ENCODE measurements around the gene FAF1.
"Not testable (repeated sequence)": the region's sequence is repeated elsewhere in the genome, so short reads cannot be mapped to it uniquely, and the experiment has no call there.

FAF1 gene

GRCh38 chr1:50923564-50923963, 36.5 kb downstream of the FAF1 start:
- DNase-seq (ENCODE audit: low read depth), result no peak
- H3K4me3 ChIP-seq (ENCODE audit: low read length), result no peak overlapping the region
- no peak for TF ChIP-seq CTCF (conservative IDR thresholded peaks at IDR 0.05; ENCODE audit: low read length)

GRCh38 chr1:50921029-50921428, 39.0 kb downstream of the FAF1 start:
- TF ChIP-seq CTCF (conservative IDR thresholded peaks at IDR 0.05; ENCODE audit: low read length), result no peak
- H3K4me3 ChIP-seq (ENCODE audit: low read length), result no peak overlapping the region
- no peak for DNase-seq (ENCODE audit: low read depth)

GRCh38 chr1:50920409-50920808, 39.7 kb downstream of the FAF1 start:
- H3K4me3 ChIP-seq (ENCODE audit: low read length), result no peak overlapping the region
- no peak for TF ChIP-seq CTCF (conservative IDR thresholded peaks at IDR 0.05; ENCODE audit: low read length)
- DNase-seq (ENCODE audit: low read depth), result no peak

- no peak overlapping the region for H3K4me3 ChIP-seq (ENCODE audit: low read length)
- no peak for DNase-seq (ENCODE audit: low read depth)
- no peak for TF ChIP-seq CTCF (conservative IDR thresholded peaks at IDR 0.05; ENCODE audit: low read length)
Measured at GRCh38 chr1:50917138-50918137, 42.6 kb downstream of the FAF1 start.

- TF ChIP-seq CTCF (conservative IDR thresholded peaks at IDR 0.05; ENCODE audit: low read length), result no peak
- no peak for DNase-seq (ENCODE audit: low read depth)
- H3K4me3 ChIP-seq (ENCODE audit: low read length), result no peak overlapping the region
Measured at GRCh38 chr1:50915621-50916020, 44.4 kb downstream of the FAF1 start.

GRCh38 chr1:50913954-50914353, 46.1 kb downstream of the FAF1 start:
- no peak for DNase-seq (ENCODE audit: low read depth)
- TF ChIP-seq CTCF (conservative IDR thresholded peaks at IDR 0.05; ENCODE audit: low read length), result no peak

GRCh38 chr1:50910356-50910755, 49.7 kb downstream of the FAF1 start:
- DNase-seq (ENCODE audit: low read depth); H3K4me3 ChIP-seq (ENCODE audit: low read length): not testable (repeated sequence)

More at GRCh38 chr1:50913954-50914353, 46.1 kb downstream of the FAF1 start:
- no peak overlapping the region for H3K4me3 ChIP-seq (ENCODE audit: low read length)

GRCh38 chr1:50907610-50908009, 52.5 kb downstream of the FAF1 start:
- H3K4me3 ChIP-seq (ENCODE audit: low read length); DNase-seq (ENCODE audit: low read depth): not testable (repeated sequence)

- not testable (repeated sequence) for H3K4me3 ChIP-seq (ENCODE audit: low read length)
Measured at GRCh38 chr1:50906050-50906449, 54.0 kb downstream of the FAF1 start.

More at GRCh38 chr1:50906050-50906449, 54.0 kb downstream of the FAF1 start:
- not testable (repeated sequence) for DNase-seq (ENCODE audit: low read depth)
